Muscle of leg (tissue), 11 donors: ENCODE measurements around the gene NSD2. TPM values are rescaled to one million over a fixed set of nuclear protein-coding genes. Genes with fewer than 3 reads are reported as not detected.
"Not testable (repeated sequence)": the region's sequence is repeated elsewhere in the genome, so short reads cannot be mapped to it uniquely, and the experiment has no call there.

Experiments
- DNase-seq: peaks from one replicate; pipeline ENCODE4 v3.0.0; 2013
- H3K27ac ChIP-seq: one replicate; pipeline ENCODE4 v1.5.1; 2013; ENCODE audit warnings: mild to moderate bottlenecking, low read length, control low read depth
- H3K27me3 ChIP-seq: one replicate; pipeline ENCODE4 v1.6.1; 2013; ENCODE audit warnings: low read length; ENCODE audit not compliant: control insufficient read depth, insufficient read depth
- H3K36me3 ChIP-seq: one replicate; pipeline ENCODE4 v1.6.1; 2013; ENCODE audit warnings: low read length; ENCODE audit not compliant: control insufficient read depth, insufficient read depth
- H3K4me1 ChIP-seq: one replicate; pipeline ENCODE4 v1.6.1; 2013; ENCODE audit warnings: low read length; ENCODE audit not compliant: control insufficient read depth, insufficient read depth
- H3K4me3 ChIP-seq: one replicate; pipeline ENCODE4 v1.5.1; 2013; ENCODE audit warnings: low read length, control low read depth
- H3K9me3 ChIP-seq: replicated peaks from 2 replicates; pipeline ENCODE4 v1.6.1; 2013; ENCODE audit warnings: low read depth, low read length; ENCODE audit not compliant: control insufficient read depth
- WGBS: methylation state at CpG from one replicate; pipeline ENCODE4 v1.1.5; 2013; ENCODE audit warnings: missing lambda C conversion rate; ENCODE audit not compliant: insufficient coverage; 5-methylcytosine and 5-hydroxymethylcytosine counted together
- polyA plus RNA-seq, 8 donors: library from polyadenylated mRNA; unstranded; fragments of 120-200 nt; gene quantifications; one replicate each; pipeline versions ENCODE4 v1.2.1 to v1.2.3, GENCODE V29; 2013; ENCODE audit warnings: inconsistent platforms in 1 of 8, low replicate concordance in 1 of 8; ENCODE audit not compliant: insufficient read length in 8 of 8, insufficient read depth in 1 of 8
- total RNA-seq: library from RNA; stranded (reverse); fragments of 120-200 nt; gene quantifications from one replicate; pipeline ENCODE4 v1.2.4, GENCODE V29; 2013

The NSD2 gene
- total and polyA plus RNA-seq, 9 donors: 35.7 to 56.5 (median 43.0) TPM

- no peak for DNase-seq
- Histone ChIP-seq H3K27ac (no peak overlapping the region), H3K27me3 (no peaks in the 10 kb centered on the region), H3K4me1 (peaks cover 1% of the 10 kb centered on the region), H3K9me3 (no peaks in the 10 kb centered on the region), H3K4me3 (no peak overlapping the region), H3K36me3 (peaks cover 51% of the 10 kb centered on the region)
- WGBS: no CpG with 5 or more reads among the region's 3 CpGs
Observed at GRCh38 chr4:1904042-1904441, 32.8 kb downstream of the NSD2 start.

DNA sequence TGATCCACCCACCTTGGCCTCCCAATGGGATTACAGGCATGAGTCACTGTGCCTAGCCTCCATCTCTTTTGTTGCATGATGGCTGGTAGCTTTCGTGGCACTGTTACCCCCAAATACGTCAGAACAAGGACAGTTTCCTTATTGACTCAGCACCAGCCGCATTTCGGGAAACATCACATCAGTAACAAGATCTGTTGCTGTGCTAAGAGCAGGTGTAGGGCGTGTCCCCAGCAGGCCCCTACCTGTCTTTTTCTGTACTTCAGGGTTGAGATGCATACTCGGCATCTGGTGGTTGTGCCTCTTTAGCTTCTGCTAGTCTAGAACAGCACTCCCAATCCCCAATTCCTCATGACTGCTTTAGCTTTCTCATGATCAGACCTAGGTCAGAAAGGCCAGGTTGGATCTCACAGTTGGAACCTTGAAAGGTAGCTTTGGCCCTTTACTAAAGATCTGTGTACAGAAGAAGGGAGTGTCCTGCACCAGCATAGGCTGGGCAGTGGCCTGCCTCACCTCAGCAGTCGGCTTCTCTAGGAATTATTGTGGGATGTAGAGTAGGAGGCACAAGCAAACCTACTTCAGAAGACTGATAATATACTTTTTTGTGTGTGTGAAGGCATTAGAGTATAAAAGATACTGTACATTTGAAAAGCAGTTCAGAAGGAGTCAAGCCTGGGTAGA is 36.8 kb downstream of the NSD2 start:
- H3K4me3 ChIP-seq: no peak overlapping the region
- H3K9me3 ChIP-seq: no peaks in the 10 kb centered on the region
- no peak overlapping the region for H3K27ac ChIP-seq
- DNase-seq: no peak
- H3K4me1 ChIP-seq: no peaks in the 10 kb centered on the region
- H3K36me3 ChIP-seq: peaks cover 33% of the 10 kb centered on the region
- H3K27me3 ChIP-seq: no peaks in the 10 kb centered on the region
- WGBS: 95% methylated on average over 6 of the region's 7 CpGs

DNA sequence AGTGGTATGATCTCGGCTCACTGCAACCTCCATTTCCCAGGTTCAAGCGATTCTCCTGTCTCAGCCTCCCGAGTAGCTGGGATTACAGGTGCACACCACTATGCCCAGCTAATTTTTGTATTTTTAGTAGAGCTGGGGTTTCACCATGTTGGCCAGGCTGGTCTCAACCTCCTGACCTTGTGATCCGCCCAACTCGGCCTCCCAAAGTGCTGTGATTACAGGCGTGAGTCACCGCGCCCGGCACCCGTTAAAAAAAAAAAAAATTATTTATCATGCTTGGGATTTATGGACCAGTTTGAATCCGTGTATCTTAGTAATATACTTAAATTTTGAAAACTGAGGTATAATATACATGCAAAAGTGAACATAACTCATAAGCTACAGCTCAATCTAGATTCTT is 38.5 kb downstream of the NSD2 start:
- H3K4me1 ChIP-seq, H3K4me3 ChIP-seq, DNase-seq, H3K27me3 ChIP-seq, H3K27ac ChIP-seq, H3K9me3 ChIP-seq: not testable (repeated sequence)
- peaks cover 32% of the 10 kb centered on the region for H3K36me3 ChIP-seq
- no CpG with 5 or more reads among the region's 11 CpGs for WGBS

DNA sequence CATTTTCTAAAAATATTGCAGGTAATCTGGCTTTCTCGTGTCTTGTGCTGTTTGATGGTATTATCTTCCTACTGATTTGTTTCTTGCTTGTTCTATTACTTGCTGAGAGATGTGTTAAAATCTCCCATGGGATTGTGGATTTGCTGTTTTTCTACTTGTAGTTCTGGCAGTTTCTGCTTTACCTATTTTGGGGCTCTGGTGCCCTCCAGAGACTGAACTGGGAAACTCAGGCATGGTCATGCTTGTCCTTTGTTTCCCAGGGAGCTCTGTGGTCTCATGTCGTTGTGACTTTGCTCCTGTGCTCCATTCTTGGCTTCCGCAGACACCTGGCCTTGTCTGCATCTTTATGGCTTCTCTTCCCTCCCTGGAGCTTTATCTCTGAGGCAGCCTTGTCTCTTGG is 39.5 kb downstream of the NSD2 start:
- DNase-seq: peak; percentile 47
- H3K4me1 ChIP-seq: no peaks in the 10 kb centered on the region
- 50% methylated on average over 2 of the region's 3 CpGs for WGBS
- H3K9me3 ChIP-seq: no peaks in the 10 kb centered on the region
- H3K27ac ChIP-seq: no peak overlapping the region
- H3K36me3 ChIP-seq: peaks cover 25% of the 10 kb centered on the region
- H3K4me3 ChIP-seq: no peak overlapping the region
- no peaks in the 10 kb centered on the region for H3K27me3 ChIP-seq

DNA sequence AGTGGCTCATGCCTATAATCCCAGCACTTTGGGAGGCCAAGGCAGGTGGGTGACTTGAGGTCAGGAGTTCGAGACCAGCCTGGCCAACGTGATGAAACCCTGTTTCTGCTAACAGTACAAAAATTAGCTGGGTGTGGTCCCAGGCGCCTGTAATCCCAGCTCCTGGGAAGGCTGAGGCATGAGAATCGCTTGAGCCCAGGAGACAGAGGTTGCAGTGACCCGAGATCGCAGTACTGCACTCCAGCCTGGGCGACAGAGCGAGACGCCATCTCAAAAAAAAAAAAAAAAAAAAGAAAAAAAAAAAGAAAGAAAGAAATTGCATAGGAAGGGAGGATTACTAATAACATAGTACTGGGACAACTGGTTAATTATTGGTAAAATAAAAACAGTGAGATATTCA is 40.1 kb downstream of the NSD2 start:
- H3K4me1 ChIP-seq, H3K27me3 ChIP-seq, H3K4me3 ChIP-seq, H3K27ac ChIP-seq, H3K9me3 ChIP-seq, DNase-seq: not testable (repeated sequence)
- peaks cover 26% of the 10 kb centered on the region for H3K36me3 ChIP-seq
- WGBS: 80% methylated on average over 3 of the region's 9 CpGs

DNA sequence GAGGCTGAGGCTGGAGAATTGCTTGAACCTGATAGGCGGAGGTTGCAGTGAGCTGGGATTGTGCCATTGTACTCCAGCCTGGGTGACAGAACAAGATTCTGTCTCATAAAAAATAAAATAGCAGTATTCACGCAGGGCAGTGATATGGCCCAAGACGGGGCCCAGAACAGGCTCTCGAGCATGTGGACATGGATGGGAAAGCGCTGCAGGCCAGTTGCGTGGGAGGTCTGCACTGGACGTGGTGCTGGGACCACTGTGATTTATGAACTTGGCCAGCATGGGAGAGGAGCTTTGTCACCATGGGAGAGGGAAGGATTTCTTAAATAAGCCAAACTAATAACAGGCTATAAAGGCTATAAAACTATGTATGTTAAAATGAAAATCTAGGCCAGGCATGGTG is 51.6 kb downstream of the NSD2 start:
- H3K4me1 ChIP-seq: no peaks in the 10 kb centered on the region
- H3K9me3 ChIP-seq: no peaks in the 10 kb centered on the region
- no peak overlapping the region for H3K4me3 ChIP-seq
- no peaks in the 10 kb centered on the region for H3K27me3 ChIP-seq
- no peak for DNase-seq
- peaks cover 42% of the 10 kb centered on the region for H3K36me3 ChIP-seq
- WGBS: 79% methylated on average over 7 of the region's 7 CpGs
- H3K27ac ChIP-seq: no peak overlapping the region

GRCh38 chr4:1927675-1928074 is 56.5 kb downstream of the NSD2 start:
- Histone ChIP-seq H3K4me3 (no peak overlapping the region), H3K36me3 (peaks cover 55% of the 10 kb centered on the region), H3K27ac (no peak overlapping the region), H3K27me3 (no peaks in the 10 kb centered on the region), H3K9me3 (no peaks in the 10 kb centered on the region), H3K4me1 (no peaks in the 10 kb centered on the region)
- no CpG with 5 or more reads among the region's 3 CpGs for WGBS
- no peak for DNase-seq

- no peak for DNase-seq
- no peak overlapping the region for H3K27ac ChIP-seq
- H3K4me1 ChIP-seq: no peaks in the 10 kb centered on the region
- H3K4me3 ChIP-seq: no peak overlapping the region
- WGBS: 92% methylated on average over 9 of the region's 13 CpGs
- no peaks in the 10 kb centered on the region for H3K27me3 ChIP-seq
- no peaks in the 10 kb centered on the region for H3K9me3 ChIP-seq
- peaks cover 54% of the 10 kb centered on the region for H3K36me3 ChIP-seq
Observed at GRCh38 chr4:1928356-1929239, 57.4 kb downstream of the NSD2 start.

- Histone ChIP-seq H3K36me3 (peaks cover 56% of the 10 kb centered on the region), H3K4me1 (no peaks in the 10 kb centered on the region), H3K4me3 (no peak overlapping the region), H3K9me3 (no peaks in the 10 kb centered on the region), H3K27ac (no peak overlapping the region), H3K27me3 (no peaks in the 10 kb centered on the region)
- WGBS: 92% methylated on average over 13 of the region's 13 CpGs
- no peak for DNase-seq
Observed at GRCh38 chr4:1932736-1933135, 61.5 kb downstream of the NSD2 start.

DNA sequence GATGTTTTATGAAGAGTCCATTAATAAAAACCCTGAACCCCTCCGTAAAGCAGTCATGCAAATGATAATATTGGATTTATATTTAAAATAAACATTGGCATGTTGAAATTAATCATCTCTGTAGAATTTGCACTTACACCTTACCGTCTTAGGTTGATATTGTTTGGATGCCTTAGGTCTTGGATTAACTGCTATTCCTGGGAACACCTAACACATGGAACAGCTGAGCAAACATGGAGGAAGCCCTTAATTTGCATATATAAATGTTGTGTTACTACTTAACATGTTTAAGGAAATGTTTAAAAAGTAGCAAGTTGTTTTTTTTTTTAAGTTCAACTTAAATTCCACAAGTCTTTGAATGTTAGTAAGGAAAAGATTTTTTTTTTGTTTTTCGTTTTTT is 62.5 kb downstream of the NSD2 start:
- Histone ChIP-seq H3K9me3 (no peaks in the 10 kb centered on the region), H3K4me3 (no peak overlapping the region), H3K27me3 (no peaks in the 10 kb centered on the region), H3K27ac (no peak overlapping the region), H3K36me3 (peaks cover 52% of the 10 kb centered on the region), H3K4me1 (no peaks in the 10 kb centered on the region)
- DNase-seq: no peak
- WGBS: no CpG with 5 or more reads among the region's 3 CpGs
